CD4-positive, alpha-beta T cell (primary cell): ENCODE data around the gene RNF150. TPM values are rescaled to one million over a fixed set of nuclear protein-coding genes. Genes with fewer than 3 reads are reported as not detected.

Experiments
- ATAC-seq: fragments of 200-7000 bp; cut with Tn5 transposase; one replicate; pipeline ENCODE4 v1.10.0; 2022; ENCODE audit warnings: mild to moderate bottlenecking; ENCODE audit not compliant: poor library complexity
- CTCF ChIA-PET: fragments of 350-600 bp; sonication (Branson Sonifier 250); formaldehyde crosslinking; loops from one replicate; lab custom pipeline; 2021; ENCODE audit warnings: antibody characterized with exemption, inconsistent platforms; lab: Charles Lee
- POLR2A ChIA-PET: fragments of 350-600 bp; sonication (Branson Sonifier 250); formaldehyde crosslinking; loops from one replicate; lab custom pipeline; 2021; ENCODE audit warnings: antibody characterized with exemption, inconsistent platforms; lab: Charles Lee
- DNase-seq, 14 experiments: peaks; one replicate each; pipeline ENCODE4 v3.0.0-alpha.2; 2013 to 2020; ENCODE audit warnings: mixed read lengths in 2 of 14
- H3K27ac ChIP-seq, 2 donors: one replicate each; pipeline versions ENCODE4 v1.5.1 to v1.7.0; 2013; ENCODE audit warnings: low read length in 2 of 2, low read depth in 1 of 2, mild to moderate bottlenecking in 1 of 2
- H3K27me3 ChIP-seq, 2 experiments: 1 replicate in 1 of 2; 2 replicates in 1 of 2; pipeline versions ENCODE4 v1.6.1 to v1.7.0; 2013; ENCODE audit warnings: low read length in 2 of 2, control low read depth in 1 of 2, mild to moderate bottlenecking in 1 of 2, moderate library complexity in 1 of 2; ENCODE audit not compliant: insufficient read depth in 2 of 2, control insufficient read depth in 1 of 2
- H3K36me3 ChIP-seq: one replicate; pipeline ENCODE4 v1.6.1; 2013; ENCODE audit warnings: low read length, control low read depth; ENCODE audit not compliant: insufficient read depth
- H3K4me1 ChIP-seq: one replicate; pipeline ENCODE4 v1.6.1; 2013; ENCODE audit warnings: low read length, control low read depth; ENCODE audit not compliant: insufficient read depth
- H3K4me3 ChIP-seq: one replicate; pipeline ENCODE4 v1.5.1; 2013; ENCODE audit warnings: mild to moderate bottlenecking, low read length, moderate library complexity
- H3K9me3 ChIP-seq, 2 experiments: 1 replicate in 1 of 2; 2 replicates in 1 of 2; pipeline versions ENCODE4 v1.6.1 to v1.7.0; 2013; ENCODE audit warnings: low read length in 2 of 2, mild to moderate bottlenecking in 2 of 2, control low read depth in 1 of 2, moderate library complexity in 1 of 2; ENCODE audit not compliant: control insufficient read depth in 1 of 2, insufficient read depth in 1 of 2
- H3K27ac Mint-ChIP-seq: one replicate; pipeline ENCODE4 v1.8.0; 2020; ENCODE audit warnings: mixed read lengths
- H3K27me3 Mint-ChIP-seq: one replicate; pipeline ENCODE4 v1.8.0; 2021; ENCODE audit warnings: mixed read lengths
- H3K36me3 Mint-ChIP-seq: one replicate; pipeline ENCODE4 v1.8.0; 2021; ENCODE audit warnings: low read depth, mixed read lengths
- H3K4me1 Mint-ChIP-seq: one replicate; pipeline ENCODE4 v1.8.0; 2021; ENCODE audit warnings: low read depth, mixed read lengths
- H3K4me3 Mint-ChIP-seq: one replicate; pipeline ENCODE4 v1.8.0; 2020; ENCODE audit warnings: mild to moderate bottlenecking, mixed read lengths
- H3K9me3 Mint-ChIP-seq: one replicate; pipeline ENCODE4 v1.8.0; 2020; ENCODE audit warnings: mixed read lengths
- CTCF ChIP-seq: fragments of 200-600 bp; IDR thresholded peaks from one replicate; pipeline ENCODE4 v1.8.0; 2022; ENCODE audit warnings: antibody characterized with exemption, mild to moderate bottlenecking
- intact Hi-C, 2 experiments: fragments of 100-400 bp; cut with DNase I in 1 of 2; cut with micrococcal nuclease in 1 of 2; formaldehyde crosslinking; loops; one replicate each; pipeline versions ENCODE4 v1.15.1 to v1.9.0; 2023 to 2025; cut with DNase I, micrococcal nuclease
- total RNA-seq, 174 experiments: library from RNA in 2 of 174; stranded (reverse) in 2 of 174; gene quantifications; one replicate each; pipeline ENCODE4 v1.2.3 and lab custom pipeline; 2021 to 2026

The RNF150 gene
- total RNA-seq, 2 experiments from 2014 or later, result not detected

- Mint-ChIP-seq H3K27me3 (peaks cover 4% of the 10 kb centered on the region), H3K4me1 (no peaks in the 10 kb centered on the region), H3K4me3 (no peak overlapping the region), H3K36me3 (no peaks in the 10 kb centered on the region), H3K9me3 (peaks cover 3% of the 10 kb centered on the region), H3K27ac (no peak overlapping the region)
- DNase-seq, result no peak
- Histone ChIP-seq H3K9me3 (peaks cover 0 to 3% of the 10 kb centered on the region in 2 experiments), H3K27me3 (peaks cover 0 to 2% of the 10 kb centered on the region in 2 experiments), H3K36me3 (no peaks in the 10 kb centered on the region), H3K27ac (no peak overlapping the region), H3K4me3 (no peak overlapping the region), H3K4me1 (no peaks in the 10 kb centered on the region)
- no peak for ATAC-seq
- POLR2A ChIA-PET, result no interaction called here
- intact Hi-C loops, result no loop called here
- CTCF ChIA-PET, result no interaction called here
- TF ChIP-seq CTCF, result no peak
Measured at GRCh38 chr4:140995058-140995457, 138.2 kb downstream of the RNF150 start.

- intact Hi-C loops, result no loop called here
- no peak overlapping the region for H3K4me3 ChIP-seq
- ATAC-seq (no peak), DNase-seq (no peak)
- H3K9me3 ChIP-seq, result peaks cover 0 to 3% of the 10 kb centered on the region in 2 experiments
- POLR2A ChIA-PET, result no interaction called here
- no peak overlapping the region for H3K27ac ChIP-seq
- no peaks in the 10 kb centered on the region for H3K36me3 Mint-ChIP-seq
- peaks cover 0 to 2% of the 10 kb centered on the region in 2 experiments for H3K27me3 ChIP-seq
- H3K4me1 ChIP-seq, result no peaks in the 10 kb centered on the region
- no peak overlapping the region for H3K27ac Mint-ChIP-seq
- no peaks in the 10 kb centered on the region for H3K4me1 Mint-ChIP-seq
- no peak overlapping the region for H3K4me3 Mint-ChIP-seq
- TF ChIP-seq CTCF, result no peak
- H3K27me3 Mint-ChIP-seq, result peaks cover 4% of the 10 kb centered on the region
- CTCF ChIA-PET, result no interaction called here
- no peaks in the 10 kb centered on the region for H3K36me3 ChIP-seq
- peaks cover 3% of the 10 kb centered on the region for H3K9me3 Mint-ChIP-seq
Measured at GRCh38 chr4:140994015-140994414, 139.3 kb downstream of the RNF150 start.

GRCh38 chr4:140993370-140993769, 139.9 kb downstream of the RNF150 start:
- ChIA-PET CTCF (no interaction called here), POLR2A (no interaction called here)
- no peak for TF ChIP-seq CTCF
- intact Hi-C loops, result no loop called here
- Histone ChIP-seq H3K36me3 (no peaks in the 10 kb centered on the region), H3K4me1 (no peaks in the 10 kb centered on the region), H3K4me3 (no peak overlapping the region), H3K27ac (no peak overlapping the region), H3K27me3 (peaks cover 0 to 2% of the 10 kb centered on the region in 2 experiments), H3K9me3 (peaks cover 0 to 3% of the 10 kb centered on the region in 2 experiments)
- Mint-ChIP-seq H3K36me3 (no peaks in the 10 kb centered on the region), H3K27ac (no peak overlapping the region), H3K9me3 (peaks cover 3% of the 10 kb centered on the region), H3K4me1 (no peaks in the 10 kb centered on the region), H3K4me3 (no peak overlapping the region), H3K27me3 (peaks cover 4% of the 10 kb centered on the region)
- ATAC-seq (no peak), DNase-seq (no peak)
